HepG2 (cell line): ENCODE results near the gene DPM2. TPM values are rescaled to one million over a fixed set of nuclear protein-coding genes. Genes with fewer than 3 reads are reported as not detected.

Source experiments
- ATAC-seq: fragments of 200-7000 bp; cut with Tn5 transposase; 3 replicates; pipeline ENCODE4 v1.9.1; 2020; ENCODE audit warnings: mild to moderate bottlenecking, moderate library complexity
- BruUV-seq: library from RNA; stranded (reverse); fragments of 400-500 nt; replicated peaks from 2 replicates; lab custom pipeline; 2021; lab: Mats Ljungman, UMichigan
- CTCF ChIA-PET: fragments of 300-600 bp; formaldehyde crosslinking; extraction: SDS; loops from one replicate; lab custom pipeline; 2021; ENCODE audit warnings: low total read pairs, inconsistent platforms, low intra/inter-chr PET ratio; lab: Yijun Ruan, JAX
- POLR2A ChIA-PET: fragments of 350-600 bp; sonication (Branson Sonifier 250); formaldehyde crosslinking; loops from one replicate; lab custom pipeline; 2020; ENCODE audit warnings: antibody characterized with exemption, inconsistent platforms; lab: Yijun Ruan, JAX
- DNase-seq: peaks from one replicate; pipeline ENCODE4 v3.0.0-alpha.2; 2015; ENCODE audit warnings: low spot score
- FAIRE-seq: peaks from 3 replicates; lab custom pipeline; 2011; peaks lifted over from hg19 to GRCh38; lab: Jason Lieb, UNC
- H2AFZ ChIP-seq: one replicate; pipeline ENCODE4 v1.6.1; 2011; ENCODE audit warnings: low read length, inconsistent platforms
- H3K27ac ChIP-seq: fragments of 300-600 bp; 3 replicates; pipeline ENCODE4 v1.8.0; 2011; ENCODE audit warnings: mixed run types, mild to moderate bottlenecking, mixed read lengths, low read length, inconsistent platforms; ENCODE audit not compliant: insufficient read depth; ENCODE audit errors: extremely low read length
- H3K27me3 ChIP-seq, 2 experiments: fragments of 200-600 bp in 1 of 2; 2 replicates in 1 of 2; 3 replicates in 1 of 2; pipeline versions ENCODE4 v1.6.0 to v1.8.0; 2011; ENCODE audit warnings: low read length in 2 of 2, mild to moderate bottlenecking in 2 of 2, moderate library complexity in 2 of 2, inconsistent platforms in 1 of 2; ENCODE audit not compliant: insufficient read depth in 2 of 2, control insufficient read depth in 1 of 2
- H3K36me3 ChIP-seq, 2 experiments: fragments of 200-600 bp in 1 of 2; replicated peaks in 1 of 2; 2 replicates in 1 of 2; 3 replicates in 1 of 2; pipeline versions ENCODE4 v1.5.1 to v1.8.0; 2011; ENCODE audit warnings: low read length in 2 of 2, inconsistent platforms in 1 of 2; ENCODE audit not compliant: insufficient read depth in 2 of 2, control insufficient read depth in 1 of 2
- H3K4me1 ChIP-seq: 2 replicates; pipeline ENCODE4 v1.5.1; 2012; ENCODE audit warnings: low read length, inconsistent platforms; ENCODE audit not compliant: insufficient read depth
- H3K4me2 ChIP-seq: 2 replicates; pipeline ENCODE4 v1.6.0; 2011; ENCODE audit warnings: low read depth, low read length, inconsistent platforms
- H3K4me3 ChIP-seq, 3 experiments: fragments of 200-600 bp in 1 of 3; sonication (generic), shearing (Covaris generic) in 1 of 3; replicated peaks in 1 of 3; 2 replicates each; pipeline ENCODE4 v1.5.1; 2011 to 2016; ENCODE audit warnings: low read length in 3 of 3, inconsistent platforms in 2 of 3, low read depth in 2 of 3, mild to moderate bottlenecking in 2 of 3, control low read depth in 1 of 3, mixed read lengths in 1 of 3; ENCODE audit not compliant: insufficient read depth in 1 of 3
- H3K79me2 ChIP-seq: one replicate; pipeline ENCODE4 v1.6.1; 2011; ENCODE audit warnings: low read length, inconsistent platforms; ENCODE audit not compliant: insufficient read depth
- H3K9ac ChIP-seq: 2 replicates; pipeline ENCODE4 v1.6.0; 2011; ENCODE audit warnings: mild to moderate bottlenecking, low read depth, low read length, inconsistent platforms; ENCODE audit not compliant: insufficient read depth
- H3K9me3 ChIP-seq: 2 replicates; pipeline ENCODE4 v1.5.1; 2012; ENCODE audit warnings: mild to moderate bottlenecking, low read length
- H4K20me1 ChIP-seq: 2 replicates; pipeline ENCODE4 v1.6.0; 2011; ENCODE audit warnings: inconsistent platforms, mild to moderate bottlenecking, low read length, moderate library complexity; ENCODE audit not compliant: insufficient read depth
- BHLHE40 ChIP-seq: IDR thresholded peaks from 2 replicates; pipeline ENCODE4 v1.6.1; 2011; ENCODE audit warnings: low read length, improper control_type of control experiment
- CEBPG ChIP-seq: IDR thresholded peaks from 2 replicates; pipeline ENCODE4 v1.6.1; 2016
- FUBP1 ChIP-seq: sonication (generic); formaldehyde crosslinking; IDR thresholded peaks from 2 replicates; pipeline ENCODE4 v1.5.1; 2020; ENCODE audit warnings: missing genetic modification reagents, mild to moderate bottlenecking, borderline replicate concordance
- GMEB2 ChIP-seq: IDR thresholded peaks from 2 replicates; pipeline ENCODE4 v1.6.1; 2016; ENCODE audit warnings: missing biosample characterization, missing genetic modification reagents, low read depth
- MAX ChIP-seq: IDR thresholded peaks from 2 replicates; pipeline ENCODE4 v1.6.1; 2012; ENCODE audit warnings: inconsistent platforms
- PLRG1 ChIP-seq: fragments of 450-650 bp; conservative IDR thresholded peaks from 2 replicates; pipeline ENCODE4 v1.6.1; 2016
- PRDM10 ChIP-seq: sonication (generic); formaldehyde crosslinking; IDR thresholded peaks from 2 replicates; pipeline ENCODE4 v1.4.0; 2020; ENCODE audit warnings: low read depth, missing genetic modification reagents
- ZFX ChIP-seq: sonication (generic); formaldehyde crosslinking; IDR thresholded peaks from 2 replicates; pipeline ENCODE4 v1.4.0; 2020; ENCODE audit warnings: mild to moderate bottlenecking, low read depth, missing genetic modification reagents, moderate library complexity
- ZNF629 ChIP-seq: sonication (generic); formaldehyde crosslinking; conservative IDR thresholded peaks from 2 replicates; pipeline ENCODE4 v1.5.0; 2020; ENCODE audit warnings: missing genetic modification reagents
- ZNF687 ChIP-seq: sonication (generic); formaldehyde crosslinking; IDR thresholded peaks from 2 replicates; pipeline ENCODE4 v1.5.1; 2020; ENCODE audit warnings: mild to moderate bottlenecking, missing genetic modification reagents, moderate library complexity
- WGBS: methylation state at CpG from one replicate; pipeline ENCODE4 v1.1.6; 2017; ENCODE audit warnings: low lambda C conversion rate; 5-methylcytosine and 5-hydroxymethylcytosine counted together
- in situ Hi-C: cut with HindIII; loops from 2 replicates; pipeline ENCODE4 v1.10.0; 2017; ENCODE audit warnings: low pct_unique_long_range_greater_than_20kb; ENCODE audit not compliant: extremely low pct_ligation_motif_present
- intact Hi-C: fragments of 100-400 bp; cut with micrococcal nuclease; formaldehyde crosslinking; loops from one replicate; pipeline ENCODE4 v1.10.0; 2022; ENCODE audit not compliant: unreplicated experiment
- polyA plus RNA-seq, 8 experiments: library from polyadenylated mRNA; depleted of rRNA in 3 of 8; stranded (reverse) in 7 of 8; unstranded in 1 of 8; fragments of >200 nt; fragmentation: Illumina TruSeq in 4 of 8; extraction: Trizol in 4 of 8; gene quantifications; 2 replicates each; pipeline versions ENCODE4 v1.2.1 to v1.2.3, GENCODE V29; 2011 to 2016; ENCODE audit warnings: low read depth in 4 of 8, missing spikeins in 1 of 8, mixed read lengths in 1 of 8; ENCODE audit not compliant: insufficient read depth in 1 of 8
- total RNA-seq, 5 experiments: library from RNA; depleted of rRNA; stranded (reverse); fragments of >200 nt; fragmentation: Illumina TruSeq; extraction: Trizol; gene quantifications; 2 replicates each; pipeline ENCODE4 v1.2.3, GENCODE V29; 2016; ENCODE audit warnings: low read depth in 1 of 5

The DPM2 gene
- total and polyA plus RNA-seq, 2 of the 13 experiments (the other 11 are each of a cell fraction or from before 2014, with no cell fraction given) = 24.8 to 35.3 TPM

GRCh38 chr9:127927988-127928675 is 9.5 kb downstream of the DPM2 start:
- peaks cover 36% of the 10 kb centered on the region for H3K4me1 ChIP-seq
- H3K9me3 ChIP-seq = no peaks in the 10 kb centered on the region
- POLR2A ChIA-PET = no interaction called here
- H3K4me3 ChIP-seq = peak overlapping the region in 2 of 3 experiments; percentile 28 to 50; a peak in 4 of 6 replicates
- 0 out of 2 replicates have a peak overlapping the region, but pooled peaks have one; percentile 8 for H3K9ac ChIP-seq
- in situ Hi-C loops = loop anchor here (5.0 to 10.0 kb wide), 2 partner anchors 331 to 423 kb away; no protein-coding TSS in a partner anchor
- intact Hi-C loops = no loop called here
- no peak overlapping the region for H2AFZ ChIP-seq
- BruUV-seq = no TSS peak
- no peaks in the 10 kb centered on the region for H3K79me2 ChIP-seq
- ATAC-seq = peak; percentile 22
- H3K27ac ChIP-seq = no peak overlapping the region
- H3K27me3 ChIP-seq = peaks cover 0 to 38% of the 10 kb centered on the region in 2 experiments
- CTCF ChIA-PET = no interaction called here
- WGBS = 35% methylated on average over 12 of the region's 24 CpGs
- H3K36me3 ChIP-seq = no peaks in the 10 kb centered on the region
- no peak for DNase-seq
- H3K4me2 ChIP-seq = peak overlapping the region; percentile 44
- FAIRE-seq = no peak
- no peaks in the 10 kb centered on the region for H4K20me1 ChIP-seq
- 0 out of 2 replicates have a peak, but pooled peaks have one; percentile 24 for TF ChIP-seq MAX
- peak; percentile 53 for TF ChIP-seq ZNF687 (CRISPR knock-in tag)
- no peak for TF ChIP-seq GMEB2 (CRISPR knock-in tag)
- no peak for TF ChIP-seq FUBP1 (CRISPR knock-in tag)
- no peak for TF ChIP-seq CEBPG (CRISPR knock-in tag)
- TF ChIP-seq ZNF629 (CRISPR knock-in tag) = peak; percentile 61
- TF ChIP-seq BHLHE40 = no peak
- TF ChIP-seq ZFX (CRISPR knock-in tag) = peak; percentile 31; the same call in 1 of the 2 replicates
- TF ChIP-seq PLRG1 = no peak
- no peak for TF ChIP-seq PRDM10 (CRISPR knock-in tag)
